Cardiac muscle cell (in vitro differentiated cells and primary cell): ENCODE data around the gene COL28A1. TPM values are rescaled to one million over a fixed set of nuclear protein-coding genes. Genes with fewer than 3 reads are reported as not detected.

Experiments used
- DNase-seq, 2 donors: peaks; one replicate each; pipeline versions ENCODE4 v3.0.0 to v3.0.0-alpha.2; 2010 to 2017; ENCODE audit warnings: low read depth in 1 of 2, low spot score in 1 of 2
- H3K27ac ChIP-seq: fragments of 200-600 bp; sonication (generic); 2 replicates; pipeline ENCODE4 v1.5.1; 2016
- H3K27me3 ChIP-seq: fragments of 200-600 bp; sonication (generic); 2 replicates; pipeline ENCODE4 v1.6.0; 2016; ENCODE audit warnings: control low read depth
- H3K36me3 ChIP-seq: fragments of 200-600 bp; sonication (generic); 2 replicates; pipeline ENCODE4 v1.5.1; 2016; ENCODE audit warnings: control low read depth
- H3K4me1 ChIP-seq: fragments of 200-600 bp; sonication (generic); 2 replicates; pipeline ENCODE4 v1.8.1; 2017; ENCODE audit warnings: low read depth, mild to moderate bottlenecking, mixed run types
- H3K4me3 ChIP-seq: fragments of 200-600 bp; sonication (generic); 2 replicates; pipeline ENCODE4 v1.5.1; 2016; ENCODE audit warnings: mild to moderate bottlenecking
- H3K9me3 ChIP-seq: fragments of 200-600 bp; sonication (generic); 2 replicates; pipeline ENCODE4 v1.5.1; 2017; ENCODE audit warnings: low read depth, mild to moderate bottlenecking, control low read depth
- polyA plus RNA-seq: library from polyadenylated mRNA; unstranded; fragments of >200 nt; fragmentation: Nextera tagmentation; extraction: Ambion mirVana; gene quantifications from 2 replicates; pipeline ENCODE4 v1.2.1, GENCODE V29; 2016
- total RNA-seq: library from RNA; depleted of rRNA; stranded (reverse); fragments of >200 nt; gene quantifications from 2 replicates; pipeline ENCODE4 v1.2.3, GENCODE V29; 2016
- TF ChIP-seq, protein P1 (sequence below): IDR thresholded peaks from 2 replicates; pipeline ENCODE4 v1.5.1; 2012; ENCODE audit warnings: low read depth, mild to moderate bottlenecking, low read length

Gene COL28A1
- total and polyA plus RNA-seq, 2 experiments from 2014 or later: 0.65 to 0.83 TPM

DNA sequence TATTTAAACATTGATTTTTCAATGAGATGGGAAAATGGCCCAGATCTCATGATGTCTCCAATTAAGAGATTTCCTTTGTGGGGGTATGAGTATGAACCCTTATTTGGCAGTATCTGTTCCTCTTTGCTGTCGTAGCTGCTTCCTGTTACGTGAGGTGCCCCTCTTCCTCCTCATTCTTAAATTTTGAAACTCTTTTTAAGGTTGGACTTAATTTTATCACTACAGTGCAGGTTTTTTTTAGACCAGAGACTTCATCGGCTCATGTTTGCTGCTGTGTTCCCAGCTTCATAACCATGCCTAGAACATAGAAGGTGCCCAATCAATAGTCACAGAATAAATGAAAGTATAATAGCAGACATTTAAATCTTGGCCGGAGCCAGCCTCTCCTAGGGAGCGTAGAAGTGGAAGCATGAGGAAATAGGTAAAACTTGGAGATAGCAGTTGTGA, 33.4 kb upstream of the COL28A1 start:
- Histone ChIP-seq H3K9me3 (no peaks in the 10 kb centered on the region), H3K27me3 (no peaks in the 10 kb centered on the region), H3K4me1 (peaks cover 8% of the 10 kb centered on the region), H3K27ac (no peak overlapping the region), H3K36me3 (peaks cover 6% of the 10 kb centered on the region), H3K4me3 (no peak overlapping the region)
- no peak for DNase-seq
- TF ChIP-seq, protein P1, sequence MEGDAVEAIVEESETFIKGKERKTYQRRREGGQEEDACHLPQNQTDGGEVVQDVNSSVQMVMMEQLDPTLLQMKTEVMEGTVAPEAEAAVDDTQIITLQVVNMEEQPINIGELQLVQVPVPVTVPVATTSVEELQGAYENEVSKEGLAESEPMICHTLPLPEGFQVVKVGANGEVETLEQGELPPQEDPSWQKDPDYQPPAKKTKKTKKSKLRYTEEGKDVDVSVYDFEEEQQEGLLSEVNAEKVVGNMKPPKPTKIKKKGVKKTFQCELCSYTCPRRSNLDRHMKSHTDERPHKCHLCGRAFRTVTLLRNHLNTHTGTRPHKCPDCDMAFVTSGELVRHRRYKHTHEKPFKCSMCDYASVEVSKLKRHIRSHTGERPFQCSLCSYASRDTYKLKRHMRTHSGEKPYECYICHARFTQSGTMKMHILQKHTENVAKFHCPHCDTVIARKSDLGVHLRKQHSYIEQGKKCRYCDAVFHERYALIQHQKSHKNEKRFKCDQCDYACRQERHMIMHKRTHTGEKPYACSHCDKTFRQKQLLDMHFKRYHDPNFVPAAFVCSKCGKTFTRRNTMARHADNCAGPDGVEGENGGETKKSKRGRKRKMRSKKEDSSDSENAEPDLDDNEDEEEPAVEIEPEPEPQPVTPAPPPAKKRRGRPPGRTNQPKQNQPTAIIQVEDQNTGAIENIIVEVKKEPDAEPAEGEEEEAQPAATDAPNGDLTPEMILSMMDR: no peak

DNA sequence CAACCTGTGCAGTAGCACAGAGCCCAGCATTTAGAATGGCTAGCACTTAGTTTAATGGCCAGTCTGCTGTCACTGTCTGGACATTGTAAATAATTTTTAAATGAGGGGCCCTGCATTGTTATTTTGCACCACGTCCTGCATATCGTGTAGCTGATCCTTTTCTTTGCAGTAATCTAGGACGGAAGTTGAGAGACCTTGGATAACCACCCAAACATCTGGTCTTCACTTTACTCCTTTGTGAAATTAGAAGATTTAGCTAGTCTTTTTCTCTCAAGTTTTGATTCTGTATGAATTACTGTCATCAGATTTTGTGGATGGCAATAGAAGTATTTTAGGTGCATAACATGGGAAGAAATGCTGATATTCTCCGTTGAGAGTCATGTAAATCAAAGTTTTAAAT, 32.9 kb upstream of the COL28A1 start:
- TF ChIP-seq, protein P1: no peak
- no peak for DNase-seq
- Histone ChIP-seq H3K4me3 (peak overlapping the region; percentile 80), H3K9me3 (no peaks in the 10 kb centered on the region), H3K27me3 (no peaks in the 10 kb centered on the region), H3K4me1 (peaks cover 8% of the 10 kb centered on the region), H3K36me3 (peaks cover 5% of the 10 kb centered on the region), H3K27ac (no peak overlapping the region)

DNA sequence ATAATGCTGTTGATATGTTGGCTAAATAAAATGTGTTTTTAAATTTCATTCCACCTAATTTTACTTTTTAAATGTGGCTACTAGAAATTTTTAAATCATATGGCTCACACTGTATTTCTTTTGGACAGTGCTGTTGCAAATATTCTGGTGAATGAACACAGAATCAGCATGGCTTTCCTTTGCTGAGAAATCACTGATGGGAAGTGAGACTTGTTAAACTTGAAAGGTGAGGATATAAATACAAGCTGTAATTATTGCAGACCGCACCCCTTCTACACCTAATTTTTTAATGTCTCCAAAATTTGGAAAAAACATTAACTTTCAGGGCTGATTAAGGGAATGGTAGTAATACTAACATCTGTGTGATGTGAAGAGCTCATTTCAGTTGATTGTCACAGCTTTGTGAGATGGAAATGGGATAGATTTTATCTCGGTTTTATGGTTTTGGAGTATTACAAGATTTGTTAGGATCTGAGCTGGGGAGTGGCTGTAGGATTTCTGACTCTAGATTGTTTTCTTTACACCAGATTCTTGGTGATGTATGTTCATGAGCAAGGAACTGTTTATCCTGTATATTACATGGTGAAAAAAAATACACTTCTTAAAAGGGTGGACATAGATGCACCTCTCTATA, 32.3 kb upstream of the COL28A1 start:
- Histone ChIP-seq H3K9me3 (no peaks in the 10 kb centered on the region), H3K4me3 (peak overlapping the region; percentile 80), H3K36me3 (peaks cover 5% of the 10 kb centered on the region), H3K27me3 (no peaks in the 10 kb centered on the region), H3K4me1 (peaks cover 8% of the 10 kb centered on the region), H3K27ac (no peak overlapping the region)
- TF ChIP-seq, protein P1: no peak
- no peak for DNase-seq

DNA sequence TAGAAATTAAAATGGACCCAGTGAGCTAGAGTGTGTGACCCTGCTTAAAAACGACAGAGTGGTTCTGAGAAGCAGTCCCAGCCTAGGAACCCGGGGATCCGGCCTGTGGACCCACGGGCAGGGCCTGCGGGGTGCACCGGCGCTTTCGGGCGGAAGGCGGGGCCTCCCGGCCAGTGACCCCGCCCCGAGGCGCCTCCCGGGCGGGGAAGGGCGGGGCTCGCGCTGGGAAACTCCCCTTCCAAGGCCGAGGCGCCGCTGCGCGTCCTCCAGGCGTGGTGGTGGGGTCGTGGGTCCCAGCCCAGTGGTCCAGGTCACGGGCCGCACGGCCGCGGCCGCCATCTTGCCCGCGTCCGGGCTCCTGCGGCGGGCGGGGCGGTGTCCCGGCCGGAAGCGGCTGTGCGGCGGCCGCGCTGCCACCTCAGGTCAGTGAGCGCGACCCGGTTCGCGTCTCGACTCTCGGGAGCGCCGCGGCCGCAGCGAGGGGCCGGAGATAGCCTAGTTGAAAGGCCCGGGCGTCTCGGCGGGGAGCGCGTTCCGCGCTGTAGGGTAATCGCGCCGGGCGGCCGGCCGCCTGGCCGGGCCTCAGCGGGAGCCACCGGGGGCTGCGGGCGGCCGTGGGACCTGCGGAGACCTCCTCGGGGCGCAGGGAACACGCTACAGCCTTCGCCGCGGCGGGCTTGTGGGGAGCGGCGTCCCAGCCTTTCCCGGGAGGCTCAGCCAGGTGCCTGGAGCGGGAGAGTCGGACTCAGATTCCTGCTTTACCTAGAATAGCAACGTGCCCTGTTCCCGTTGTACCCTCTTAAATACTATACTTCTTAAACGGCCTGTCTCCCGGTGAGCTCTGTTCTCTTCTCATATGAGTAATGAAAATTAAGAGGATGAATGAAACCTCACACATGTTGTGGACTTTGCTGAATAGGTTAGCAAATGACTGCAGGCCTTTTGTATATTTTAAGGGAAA, 31.3 kb upstream of the COL28A1 start, which contains the start of gene MIOS:
Gene MIOS, plus strand, starts transcription at position 234 of the 961 bp plus-strand sequence. CDS start 5,592 bp downstream, outside the sequence.
- H3K4me3 ChIP-seq: peak within 1 kb of the TSS; percentile 80
- no peaks in the 10 kb centered on the region for H3K9me3 ChIP-seq
- H3K36me3 ChIP-seq: no peaks in the 10 kb centered on the region
- peak; percentile 85 to 90 for DNase-seq
- H3K4me1 ChIP-seq: peaks cover 8% of the 10 kb centered on the region
- peak within 1 kb of the TSS; percentile 87 for H3K27ac ChIP-seq
- TF ChIP-seq, protein P1: no peak
- H3K27me3 ChIP-seq: no peaks in the 10 kb centered on the region

DNA sequence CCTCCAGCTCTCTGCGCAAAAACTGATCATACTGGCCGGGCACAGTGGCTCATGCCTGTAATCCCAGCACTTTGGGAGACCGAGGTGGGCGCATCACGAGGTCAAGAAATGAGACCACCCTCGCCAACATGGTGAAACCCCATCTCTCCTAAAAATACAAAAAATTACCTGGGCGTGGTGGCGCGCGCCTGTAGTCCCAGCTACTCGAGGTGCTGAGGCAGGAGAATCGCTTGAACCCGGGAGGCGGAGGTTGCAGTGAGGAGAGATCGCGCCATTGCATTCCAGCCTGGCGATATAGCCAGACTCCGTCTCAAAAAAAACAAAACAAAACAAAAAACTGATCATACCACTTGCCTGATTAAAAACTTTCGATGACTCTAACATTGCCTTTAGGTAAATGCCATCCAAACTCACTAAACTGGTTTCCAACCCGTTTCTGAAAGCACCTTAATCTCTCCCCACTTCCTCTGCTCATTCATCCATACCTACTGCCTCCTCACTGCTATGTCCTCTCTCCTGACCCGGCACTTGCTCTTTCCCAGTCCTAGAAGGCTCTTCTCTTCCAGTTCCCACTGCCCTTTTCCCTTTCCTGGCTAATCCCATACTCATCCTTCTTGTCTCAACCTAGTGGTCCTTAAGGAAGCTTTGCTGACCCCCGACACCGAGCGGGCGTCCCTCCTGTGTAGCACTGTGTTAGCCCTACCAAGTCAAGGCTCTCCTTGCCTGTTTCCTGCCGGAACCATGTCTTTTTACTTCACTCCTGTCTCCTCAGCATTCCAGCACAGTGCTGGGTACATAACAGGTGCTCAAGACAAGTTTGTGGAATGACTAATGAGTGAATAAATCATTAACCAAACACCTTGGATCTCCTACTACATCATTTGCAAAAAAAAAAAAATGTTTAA, 30.3 kb upstream of the COL28A1 start:
- Histone ChIP-seq H3K4me1 (peaks cover 8% of the 10 kb centered on the region), H3K4me3 (peak overlapping the region; percentile 80), H3K27ac (peak overlapping the region; percentile 87), H3K9me3 (no peaks in the 10 kb centered on the region), H3K36me3 (no peaks in the 10 kb centered on the region), H3K27me3 (no peaks in the 10 kb centered on the region)
- DNase-seq: no peak
- TF ChIP-seq, protein P1: no peak
